GM15510 (cell line): ENCODE data around the gene KATNAL2.

Source experiments
- POLR2A ChIP-seq: IDR thresholded peaks from 3 replicates; pipeline ENCODE4 v1.6.1; 2011; ENCODE audit warnings: borderline replicate concordance; ENCODE audit not compliant: insufficient read length; ENCODE audit errors: extremely low read depth

KATNAL2 gene

DNA sequence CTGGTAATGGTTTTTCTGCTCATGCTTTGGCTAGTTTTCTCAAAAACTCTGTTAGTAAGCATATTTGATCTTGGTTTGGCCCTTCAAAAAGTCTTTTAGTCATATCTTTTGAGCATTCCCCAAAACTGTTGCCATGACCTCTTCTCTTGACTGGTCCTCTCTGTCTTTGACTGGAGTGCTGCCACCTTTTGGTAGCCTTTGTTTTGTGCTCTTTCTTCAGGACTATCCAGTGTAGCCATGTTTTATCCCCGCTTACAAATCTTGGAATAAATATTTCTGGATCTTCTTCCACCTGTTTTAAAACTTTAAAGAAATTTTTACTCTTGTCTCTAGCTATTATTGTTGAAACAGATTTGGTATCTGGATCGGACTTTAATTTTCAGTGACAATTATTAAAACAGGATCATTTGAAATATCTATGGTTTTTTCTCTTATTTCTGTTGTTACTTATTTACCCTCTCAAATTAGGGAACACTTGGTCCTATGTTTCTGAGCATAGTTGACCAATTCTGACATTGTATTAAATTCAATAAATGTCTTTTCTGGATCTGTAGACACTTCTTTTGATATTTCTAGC is 119.0 kb downstream of the KATNAL2 start:
- no peak for TF ChIP-seq POLR2A

DNA sequence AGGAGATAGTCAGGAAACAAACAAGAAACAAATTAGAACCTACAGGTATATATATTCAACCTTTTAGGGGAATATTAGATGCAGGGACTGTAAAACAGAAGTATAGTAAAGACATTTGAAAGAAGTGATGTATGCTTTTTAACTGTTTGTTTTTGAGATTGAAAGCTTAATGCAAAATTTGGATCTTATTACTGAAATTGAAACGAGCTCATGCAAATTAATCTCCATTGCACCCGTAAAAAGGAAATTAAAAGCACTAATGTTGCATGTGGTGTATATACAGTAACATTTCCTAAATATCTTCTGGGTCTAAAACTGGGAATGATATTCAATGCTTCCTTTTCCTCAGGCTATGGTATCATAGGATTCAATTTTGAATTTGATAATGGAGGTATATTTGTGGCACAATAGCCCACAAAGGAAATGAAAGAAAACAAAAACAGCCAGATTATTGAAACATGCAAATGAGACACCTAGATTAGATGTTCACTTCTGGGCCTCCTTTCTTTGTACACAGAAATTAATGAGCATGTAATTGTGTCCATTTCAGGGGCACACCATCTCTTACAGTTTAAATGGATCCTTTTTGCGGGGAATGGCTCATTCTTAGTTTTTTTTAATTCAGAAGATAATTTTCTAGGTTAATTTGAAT is 119.7 kb downstream of the KATNAL2 start:
- no peak for TF ChIP-seq POLR2A

DNA sequence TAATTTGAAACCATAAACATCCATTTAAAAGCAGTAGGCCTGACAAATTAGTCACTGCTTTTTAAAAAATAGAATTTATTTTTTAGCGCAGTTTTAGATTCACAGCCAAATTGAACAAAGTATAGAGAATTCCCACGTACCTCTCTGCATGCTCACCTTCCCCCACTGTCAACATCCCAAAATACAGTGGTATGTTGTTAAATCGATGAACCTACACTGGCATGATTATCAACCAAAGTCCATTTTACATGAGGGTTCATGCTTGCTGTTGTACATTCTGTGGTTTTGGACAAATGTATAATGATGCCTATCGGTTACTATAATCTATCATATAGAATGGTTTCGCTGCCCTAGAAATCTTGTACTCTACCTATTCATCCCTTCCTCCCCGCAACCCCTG is 123.6 kb downstream of the KATNAL2 start:
- no peak for TF ChIP-seq POLR2A

DNA sequence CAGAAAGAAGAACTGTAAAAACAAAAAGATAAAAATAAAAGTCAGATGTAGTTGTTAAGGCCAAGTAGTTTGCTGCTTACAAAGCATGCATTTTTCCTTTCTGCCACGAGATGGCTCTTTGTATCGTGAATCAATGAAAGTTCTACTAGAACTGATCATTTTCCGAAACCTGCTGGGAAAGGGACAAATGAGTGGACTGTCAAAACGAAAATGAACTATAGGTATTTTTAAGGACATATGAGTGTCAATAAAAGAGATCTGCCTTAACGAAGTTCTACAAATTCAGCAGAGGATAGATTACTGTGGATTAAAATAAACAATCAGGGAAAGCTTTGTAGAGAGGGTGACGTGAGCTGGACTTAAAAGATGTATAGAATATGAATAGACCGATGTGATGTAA is 133.1 kb downstream of the KATNAL2 start:
- no peak for TF ChIP-seq POLR2A

DNA sequence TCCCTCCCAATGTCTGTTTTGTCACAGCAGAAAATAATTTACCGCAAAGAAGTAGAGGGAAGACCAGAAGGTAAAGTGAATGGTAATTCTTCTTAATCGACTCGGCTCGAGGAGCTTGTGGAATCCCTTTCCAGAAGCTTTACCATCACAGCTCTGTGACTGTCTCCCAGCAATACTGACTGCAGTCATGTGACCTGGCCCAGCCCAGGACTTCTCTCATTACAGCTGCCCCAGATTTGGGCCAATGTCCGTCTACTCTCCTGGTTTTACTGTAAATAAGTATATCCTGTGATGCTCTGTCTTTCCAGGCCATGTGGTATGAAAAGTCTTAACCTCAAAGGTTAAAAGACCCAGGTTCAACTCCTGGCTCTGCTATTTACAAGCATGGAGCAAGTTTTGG is 137.0 kb downstream of the KATNAL2 start:
- no peak for TF ChIP-seq POLR2A

DNA sequence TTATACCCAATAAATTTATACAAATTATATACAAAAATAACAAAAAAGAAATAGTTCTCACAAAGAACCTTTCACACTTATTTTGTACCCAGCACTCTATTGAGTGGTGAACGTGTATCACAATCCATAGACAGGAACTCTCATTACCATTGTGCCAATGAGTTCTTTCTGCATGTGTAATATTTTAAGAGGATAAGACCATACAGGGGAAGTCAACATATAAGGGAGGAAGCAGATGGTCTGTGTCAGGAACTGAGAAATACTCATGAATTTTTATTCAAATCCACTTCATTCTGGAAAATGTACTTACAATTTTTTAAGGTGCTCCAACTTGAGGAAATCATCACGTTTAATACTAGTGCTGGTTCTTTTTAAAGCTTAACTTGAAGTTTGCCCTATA is 145.1 kb downstream of the KATNAL2 start:
- TF ChIP-seq POLR2A = no peak

DNA sequence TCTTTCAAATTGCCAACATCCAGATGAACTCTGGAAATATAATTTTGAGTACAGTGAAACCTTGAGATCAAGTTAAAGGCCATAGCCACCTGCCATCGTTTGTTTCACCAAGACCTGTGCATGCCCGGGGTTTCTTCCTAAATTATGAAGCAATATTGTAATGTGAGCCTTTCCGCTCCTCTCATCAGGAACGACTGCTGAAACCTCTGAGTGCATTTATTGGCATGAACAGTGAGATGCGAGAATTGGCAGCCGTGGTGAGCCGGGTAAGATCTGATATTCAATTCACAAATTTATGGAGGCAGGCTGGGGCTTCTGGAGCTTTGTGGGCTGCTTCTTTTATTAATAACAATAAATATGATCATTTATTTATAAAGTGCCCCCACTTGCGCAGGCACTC is 145.7 kb downstream of the KATNAL2 start:
- no peak for TF ChIP-seq POLR2A

DNA sequence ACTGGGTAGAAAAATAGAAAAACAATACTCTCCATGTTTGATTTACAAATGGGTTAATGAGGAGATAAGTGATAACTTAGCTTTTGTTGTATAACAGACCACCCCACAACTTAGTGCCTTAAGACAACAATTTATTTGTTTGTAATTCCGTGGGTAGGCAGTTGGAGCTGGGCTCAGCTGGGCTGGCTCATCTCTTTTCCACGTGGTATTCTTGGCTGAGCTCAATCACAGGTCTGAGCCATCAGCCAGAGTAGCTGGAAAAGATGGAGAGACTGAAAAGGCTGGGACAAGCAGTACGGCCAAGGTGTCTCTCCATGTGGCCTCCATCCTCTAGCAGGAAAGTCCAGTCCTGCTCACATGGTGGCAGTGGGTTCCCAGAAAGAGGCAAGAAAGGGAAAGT is 150.2 kb downstream of the KATNAL2 start:
- TF ChIP-seq POLR2A = no peak

DNA sequence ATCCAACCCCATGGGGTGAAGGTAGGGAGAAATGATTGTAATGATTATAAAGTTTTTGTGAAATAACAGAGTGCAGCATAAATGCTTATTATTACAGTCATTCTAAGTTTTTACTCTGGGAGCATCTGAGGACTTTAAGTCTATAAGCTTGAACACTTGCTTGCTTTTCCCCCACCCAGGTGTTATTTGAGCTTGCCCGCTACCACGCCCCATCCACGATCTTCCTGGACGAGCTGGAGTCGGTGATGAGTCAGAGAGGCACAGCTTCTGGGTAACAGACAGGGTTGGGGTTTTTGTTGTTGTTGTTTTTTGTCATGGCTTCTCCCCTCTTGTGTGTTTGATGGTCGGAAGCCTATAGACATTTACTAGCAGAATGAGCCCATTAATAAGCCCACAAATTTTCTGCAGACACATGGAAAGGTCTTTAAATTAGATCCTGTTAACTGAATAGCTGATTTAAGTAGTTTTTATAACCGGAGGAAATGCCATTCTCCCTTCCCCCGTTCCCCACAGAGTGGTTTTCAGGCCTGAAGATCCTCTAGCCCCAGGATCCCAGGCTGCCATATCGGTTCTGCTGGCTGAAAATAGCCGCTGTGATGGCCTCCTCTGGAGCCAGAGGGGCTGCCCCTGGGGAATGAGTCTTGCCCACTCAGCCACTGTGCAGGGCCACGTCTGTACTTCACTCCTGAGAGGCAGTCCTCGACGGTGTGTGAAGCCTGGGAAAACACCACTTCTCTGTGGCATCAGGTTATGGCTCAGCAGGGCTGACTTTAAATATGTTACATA is 157.9 kb downstream of the KATNAL2 start:
- TF ChIP-seq POLR2A = no peak

DNA sequence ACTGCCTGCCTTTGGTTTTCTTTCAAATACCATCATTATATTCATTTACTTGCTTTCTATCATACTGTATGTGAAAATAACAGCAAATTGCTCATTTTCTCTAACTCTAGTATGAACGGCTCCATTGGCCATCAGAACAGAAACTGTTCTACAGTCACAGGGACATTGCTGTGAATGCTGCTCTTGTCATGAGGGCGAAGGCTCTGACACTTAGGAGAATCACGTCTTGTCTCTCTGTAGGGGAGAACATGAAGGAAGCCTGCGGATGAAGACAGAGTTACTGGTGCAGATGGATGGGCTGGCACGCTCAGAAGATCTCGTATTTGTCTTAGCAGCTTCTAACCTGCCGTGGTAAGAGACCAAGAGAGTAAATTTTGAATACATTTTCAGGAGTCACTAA is 159.7 kb downstream of the KATNAL2 start:
- TF ChIP-seq POLR2A = no peak

DNA sequence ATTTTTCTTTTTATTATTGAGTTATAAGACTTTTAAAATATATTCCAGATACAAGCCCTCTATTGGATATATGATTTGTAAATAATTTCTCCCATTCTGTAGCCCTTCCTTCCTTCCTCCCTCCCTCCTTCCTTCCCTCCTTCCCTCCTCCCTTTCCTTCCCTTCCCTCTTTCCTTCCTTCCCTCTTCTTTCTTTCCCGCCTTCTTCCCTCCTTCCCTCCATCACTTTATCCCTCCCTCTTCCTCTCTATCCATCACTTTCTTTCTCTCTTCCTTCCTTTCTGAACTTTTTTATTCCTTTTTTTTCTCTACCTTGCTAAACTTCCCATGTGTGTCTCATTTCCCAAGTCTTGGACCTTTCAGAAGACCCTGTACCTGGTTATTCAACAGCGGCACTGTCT is 163.5 kb downstream of the KATNAL2 start:
- no peak for TF ChIP-seq POLR2A

DNA sequence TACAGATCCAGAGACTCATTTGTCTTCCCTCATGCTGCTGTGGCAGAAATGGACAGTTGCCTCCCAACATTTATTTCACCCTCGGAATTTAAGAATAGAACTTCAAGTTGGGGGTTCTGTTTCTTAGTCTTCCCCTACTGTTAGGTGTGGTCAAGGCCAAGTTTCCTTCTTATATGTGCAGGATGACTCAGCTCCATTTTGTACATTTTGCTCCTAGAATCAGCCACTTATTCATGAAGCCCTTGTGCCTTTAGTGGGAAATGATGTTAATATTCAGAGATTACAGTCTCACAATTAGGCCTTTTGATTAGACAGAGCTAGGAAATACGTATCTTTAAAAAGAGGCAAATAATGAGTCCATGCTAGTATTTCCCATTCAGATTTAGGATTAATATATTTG is 164.2 kb downstream of the KATNAL2 start:
- no peak for TF ChIP-seq POLR2A

DNA sequence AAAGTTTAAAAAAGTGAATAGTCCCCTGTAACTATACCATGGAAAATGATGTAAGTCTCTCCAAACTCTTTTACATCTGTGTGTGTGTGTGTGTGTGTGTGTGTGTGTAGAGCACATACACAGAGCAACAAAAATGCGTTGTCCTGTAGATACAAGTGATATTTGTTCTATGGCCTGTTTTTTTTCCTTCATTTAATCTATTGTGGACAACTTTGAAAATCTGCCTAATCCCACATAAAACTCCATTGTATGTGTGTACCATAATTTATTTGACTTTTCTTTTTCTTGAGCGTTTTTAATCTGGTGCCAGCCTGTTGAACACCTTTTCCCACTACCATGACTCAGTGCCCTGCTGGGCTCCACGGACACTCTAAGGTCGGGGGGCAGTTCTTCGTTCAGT is 170.3 kb downstream of the KATNAL2 start:
- TF ChIP-seq POLR2A = no peak

DNA sequence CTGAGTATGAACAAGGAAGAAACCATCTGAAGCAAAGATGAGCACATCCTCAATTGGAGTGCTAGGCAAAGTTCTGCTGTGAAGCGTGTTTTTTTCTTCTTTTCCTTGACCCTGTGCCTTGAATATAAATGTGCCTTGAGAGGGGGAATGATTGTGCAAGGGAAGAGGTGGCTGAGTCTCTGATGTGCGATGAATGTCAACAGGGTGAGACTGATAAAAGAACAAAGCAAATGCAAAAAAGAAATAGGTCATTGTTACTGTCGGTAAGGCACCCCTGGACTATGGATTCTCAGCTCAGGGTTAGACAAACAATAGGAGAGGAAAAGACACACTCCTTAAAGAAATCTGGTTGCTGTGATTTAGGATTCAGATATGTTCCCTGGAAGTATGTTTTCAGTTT is 178.4 kb downstream of the KATNAL2 start:
- no peak for TF ChIP-seq POLR2A

DNA sequence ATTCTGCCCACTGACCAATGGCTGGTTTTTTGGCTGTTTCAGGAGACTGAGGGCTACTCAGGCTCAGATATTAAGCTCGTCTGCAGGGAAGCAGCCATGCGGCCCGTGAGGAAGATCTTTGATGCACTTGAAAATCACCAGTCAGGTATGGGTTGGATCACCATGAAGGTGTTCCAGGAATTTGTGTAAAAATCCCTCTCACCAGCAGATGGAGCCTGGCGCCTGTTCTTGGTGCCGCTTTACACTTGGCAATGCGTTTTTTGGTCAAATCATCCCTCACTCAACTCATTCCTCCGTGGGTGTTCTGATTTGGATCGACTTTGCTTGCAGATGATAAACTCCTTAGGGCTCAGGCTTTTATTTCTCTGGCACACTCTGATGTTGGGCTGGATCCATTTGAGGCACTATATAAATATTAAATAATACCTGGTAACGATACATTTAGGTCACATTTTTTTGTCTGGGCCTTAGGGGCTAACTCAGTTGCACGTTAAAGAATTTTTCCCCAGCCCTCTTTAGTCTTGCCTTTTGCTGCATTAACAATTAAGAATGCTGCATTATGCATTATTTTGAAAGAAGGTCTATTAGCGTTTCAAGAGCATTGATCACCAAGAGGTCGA is 182.9 kb downstream of the KATNAL2 start:
- no peak for TF ChIP-seq POLR2A
